ENCODE measurements around the gene DHRS4L2. TPM values are rescaled to one million over a fixed set of nuclear protein-coding genes. Genes with fewer than 3 reads are reported as not detected.
"Not testable (repeated sequence)": the region's sequence is repeated elsewhere in the genome, so short reads cannot be mapped to it uniquely, and the experiment has no call there.

The DHRS4L2 gene
- total RNA-seq = 12.7 and 17.9 TPM in 2 replicates

- H3K36me3 Mint-ChIP-seq (ENCODE audit: low read depth); H3K9me3 Mint-ChIP-seq; H3K27me3 Mint-ChIP-seq: not testable (repeated sequence)
- Mint-ChIP-seq H3K4me1 (peaks cover 16% of the 10 kb centered on the region), H3K27ac (peak within 1 kb of the TSS; percentile 65), H3K4me3 (peak within 1 kb of the TSS; percentile 78)
- ATAC-seq (ENCODE audit: low read depth) (peak; percentile 96), DNase-seq (peak; percentile 65)
- intact Hi-C loops (cut with micrococcal nuclease) = loop anchor here (5.0 kb wide), 1 partner anchor 49 kb away; no protein-coding TSS in a partner anchor
- ChIA-PET CTCF (interaction anchor here (1.0 kb wide), 1 partner anchor 28 kb away, joined by 3 read pairs; no protein-coding TSS in a partner anchor), POLR2A (interaction anchor here (0.8 to 1.5 kb wide), 3 partner anchors 104 to 173 kb away, joined by 3 to 5 read pairs (median 3); partner anchors contain the start of genes DCAF11 and NRL)
Measured at GRCh38 chr14:23988607-23989363, at the start of gene DHRS4L2. TSS of gene DHRS4L2 (plus strand) at chr14:23988929. CDS start at chr14:23988948, 19 bp downstream.

GRCh38 chr14:23939607-23940326 lies 49.0 kb upstream of the DHRS4L2 start:
- peaks cover under 1% of the 10 kb centered on the region for H3K27me3 Mint-ChIP-seq
- POLR2A ChIA-PET = no interaction called here
- ATAC-seq (ENCODE audit: low read depth) (no peak), DNase-seq (no peak)
- CTCF ChIA-PET = no interaction called here
- no peak overlapping the region for H3K4me3 Mint-ChIP-seq
- intact Hi-C loops (cut with micrococcal nuclease) = no loop called here
- peaks cover 13% of the 10 kb centered on the region for H3K36me3 Mint-ChIP-seq (ENCODE audit: low read depth)
- H3K27ac Mint-ChIP-seq = no peak overlapping the region
- no peak for TF ChIP-seq CTCF (IDR thresholded peaks at IDR 0.05)
- H3K4me1 Mint-ChIP-seq = peaks cover 10% of the 10 kb centered on the region
- no peaks in the 10 kb centered on the region for H3K9me3 Mint-ChIP-seq

- POLR2A ChIA-PET = interaction anchor here (0.7 kb wide), 1 partner anchor 186 kb away, joined by 3 read pairs; no protein-coding TSS in a partner anchor
- no peak for DNase-seq
- Mint-ChIP-seq H3K4me3 (no peak overlapping the region), H3K36me3 (ENCODE audit: low read depth) (peaks cover 13% of the 10 kb centered on the region), H3K4me1 (peaks cover 10% of the 10 kb centered on the region), H3K27ac (no peak overlapping the region), H3K9me3 (no peaks in the 10 kb centered on the region), H3K27me3 (no peaks in the 10 kb centered on the region)
- intact Hi-C loops (cut with micrococcal nuclease) = no loop called here
- CTCF ChIA-PET = interaction anchor here (0.6 to 1.6 kb wide), 2 partner anchors 309 to 462 kb away, joined by 3 to 4 read pairs; no protein-coding TSS in a partner anchor
- no peak for TF ChIP-seq CTCF (IDR thresholded peaks at IDR 0.05)
- no peak for ATAC-seq (ENCODE audit: low read depth)
Measured at GRCh38 chr14:23941230-23941629, 47.5 kb upstream of the DHRS4L2 start.

GRCh38 chr14:23941669-23942068 lies 47.1 kb upstream of the DHRS4L2 start:
- Mint-ChIP-seq H3K4me3 (no peak overlapping the region), H3K4me1 (peaks cover 10% of the 10 kb centered on the region), H3K9me3 (no peaks in the 10 kb centered on the region), H3K27ac (no peak overlapping the region), H3K27me3 (no peaks in the 10 kb centered on the region), H3K36me3 (ENCODE audit: low read depth) (peaks cover 13% of the 10 kb centered on the region)
- ChIA-PET POLR2A (no interaction called here), CTCF (interaction anchor here (0.6 to 1.6 kb wide), 2 partner anchors 310 to 463 kb away, joined by 3 to 4 read pairs; no protein-coding TSS in a partner anchor)
- no peak for TF ChIP-seq CTCF (IDR thresholded peaks at IDR 0.05)
- ATAC-seq (ENCODE audit: low read depth) (no peak), DNase-seq (no peak)
- intact Hi-C loops (cut with micrococcal nuclease) = no loop called here

GRCh38 chr14:23942587-23942986 lies 46.1 kb upstream of the DHRS4L2 start:
- ATAC-seq (ENCODE audit: low read depth) (no peak), DNase-seq (no peak)
- Mint-ChIP-seq H3K4me3 (no peak overlapping the region), H3K4me1 (peaks cover 13% of the 10 kb centered on the region), H3K27ac (no peak overlapping the region), H3K36me3 (ENCODE audit: low read depth) (peaks cover 13% of the 10 kb centered on the region), H3K9me3 (no peaks in the 10 kb centered on the region), H3K27me3 (no peaks in the 10 kb centered on the region)
- no peak for TF ChIP-seq CTCF (IDR thresholded peaks at IDR 0.05)
- ChIA-PET CTCF (interaction anchor here (1.6 kb wide), 1 partner anchor 311 kb away, joined by 4 read pairs; no protein-coding TSS in a partner anchor), POLR2A (no interaction called here)
- intact Hi-C loops (cut with micrococcal nuclease) = no loop called here

GRCh38 chr14:23949069-23949468 lies 39.7 kb upstream of the DHRS4L2 start:
- DNase-seq; H3K9me3 Mint-ChIP-seq; H3K4me3 Mint-ChIP-seq; POLR2A ChIA-PET; CTCF ChIA-PET; H3K27ac Mint-ChIP-seq; ATAC-seq (ENCODE audit: low read depth); intact Hi-C loops (cut with micrococcal nuclease); H3K36me3 Mint-ChIP-seq (ENCODE audit: low read depth); H3K27me3 Mint-ChIP-seq: not testable (repeated sequence)
- peaks cover 26% of the 10 kb centered on the region for H3K4me1 Mint-ChIP-seq
